ENCODE results near the gene TRIM63. TPM values are rescaled to one million over a fixed set of nuclear protein-coding genes. Genes with fewer than 3 reads are reported as not detected.
A peak's percentile ranks its signal among the peaks of the same experiment; 100 is the strongest.

The TRIM63 gene
- polyA plus RNA-seq, 1 donor from 2014 or later, result not detected

DNA sequence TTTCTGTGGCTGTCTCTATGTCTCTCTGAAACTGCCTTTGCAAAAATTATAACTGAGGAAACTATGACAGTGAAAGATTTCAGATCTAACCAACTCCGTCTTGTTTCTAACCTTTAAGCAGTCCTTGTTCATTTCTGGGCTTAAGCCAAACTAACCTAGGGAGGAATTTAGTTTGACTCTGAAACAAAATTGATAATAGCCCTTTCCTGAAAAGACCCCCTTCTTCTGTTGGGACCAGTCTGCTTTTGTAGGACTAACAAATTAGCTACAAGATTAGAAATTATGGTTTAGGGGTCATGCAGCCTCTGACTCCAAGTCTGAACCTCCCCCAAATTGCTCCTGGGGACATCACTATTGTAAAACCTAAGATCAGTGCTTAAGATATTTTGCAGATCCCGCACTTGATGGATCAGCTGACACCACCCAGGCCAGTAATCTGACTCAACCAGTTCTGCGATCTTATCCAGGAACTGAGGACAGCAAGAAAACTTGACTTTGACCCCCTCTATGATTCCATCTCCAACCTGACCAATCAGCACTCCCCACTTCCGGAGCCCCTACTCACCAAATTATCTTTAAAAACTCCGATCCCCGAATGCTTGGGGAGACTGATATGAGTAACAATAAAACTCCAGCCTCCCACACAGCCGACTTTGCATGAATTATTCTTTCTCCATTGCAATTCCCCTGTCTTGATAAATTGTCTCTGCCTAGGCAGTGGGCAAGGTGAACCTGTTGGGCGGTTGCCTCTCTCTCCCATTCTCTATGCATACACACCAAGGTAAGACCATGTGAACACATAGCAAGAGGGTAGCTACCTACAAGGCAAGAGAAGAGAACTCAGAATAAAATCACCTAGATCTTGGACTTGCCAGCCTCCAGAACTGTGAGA, 11.1 kb upstream of the TRIM63 start:
- no peak overlapping the region for H3K27ac Mint-ChIP-seq
- H3K4me3 Mint-ChIP-seq, result no peak overlapping the region
- peaks cover 2% of the 10 kb centered on the region for H3K36me3 Mint-ChIP-seq
- peaks cover 17% of the 10 kb centered on the region for H3K27me3 Mint-ChIP-seq
- H3K9me3 Mint-ChIP-seq, result no peaks in the 10 kb centered on the region
- H3K4me1 Mint-ChIP-seq, result no peaks in the 10 kb centered on the region

DNA sequence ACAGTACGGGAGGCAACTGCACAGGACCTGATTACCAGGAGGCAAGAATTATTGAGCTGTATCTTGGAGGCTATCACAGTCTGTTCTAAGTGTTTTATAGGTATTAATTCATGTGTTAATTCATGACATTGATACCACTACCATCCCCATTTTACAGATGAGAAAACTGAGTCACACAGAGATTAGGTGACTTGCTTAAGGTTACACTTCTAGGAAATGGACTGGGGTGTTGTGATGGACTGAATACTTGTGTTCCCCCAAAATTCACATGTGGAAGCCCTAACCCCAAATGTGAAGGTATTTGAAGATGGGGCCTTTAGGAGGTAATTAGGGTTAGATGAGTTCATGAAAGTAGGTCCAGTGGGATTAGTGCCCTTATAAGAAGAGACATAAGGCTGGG, 10.1 kb upstream of the TRIM63 start:
- Mint-ChIP-seq H3K4me1 (no peaks in the 10 kb centered on the region), H3K27ac (no peak overlapping the region), H3K9me3 (no peaks in the 10 kb centered on the region), H3K4me3 (peak overlapping the region in 1 of 4 donors; percentile 16), H3K36me3 (peaks cover 2% of the 10 kb centered on the region), H3K27me3 (peaks cover 19% of the 10 kb centered on the region)

DNA sequence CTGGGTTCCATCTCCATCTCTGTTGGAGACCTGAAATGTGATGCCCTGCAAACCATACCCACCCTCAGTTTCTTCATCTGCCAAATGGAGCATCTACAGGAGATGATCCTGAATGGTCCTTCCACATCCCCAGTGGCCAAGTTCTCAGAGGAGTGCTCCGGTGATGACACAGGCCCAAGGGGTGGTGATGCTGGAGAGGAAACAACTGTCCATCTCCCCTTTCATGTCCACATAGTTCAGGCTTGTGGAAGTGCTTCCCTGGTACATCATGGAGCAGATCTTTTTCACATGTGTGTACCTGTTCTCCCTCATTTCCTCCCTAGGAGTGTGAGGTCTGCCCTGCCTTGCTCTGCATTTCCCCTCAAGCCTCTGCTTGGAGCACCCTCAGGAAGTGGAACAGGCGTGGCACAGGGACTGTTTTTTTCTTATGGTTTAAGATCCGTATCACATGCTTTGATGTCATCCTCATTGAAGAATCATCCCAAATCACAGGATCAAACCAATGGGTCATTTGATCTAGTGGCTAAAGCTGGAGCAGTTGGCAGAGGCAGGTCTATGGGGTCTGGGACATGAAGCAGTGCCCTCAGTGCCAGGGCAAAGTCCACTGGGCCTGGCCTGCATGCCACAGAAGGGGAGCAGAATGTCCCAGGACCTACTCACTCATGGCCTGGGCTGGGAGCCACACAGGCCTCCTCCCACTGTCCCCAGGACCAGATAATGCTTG, 8.2 kb upstream of the TRIM63 start:
- Mint-ChIP-seq H3K36me3 (peaks cover 4% of the 10 kb centered on the region), H3K9me3 (no peaks in the 10 kb centered on the region), H3K27ac (no peak overlapping the region)

DNA sequence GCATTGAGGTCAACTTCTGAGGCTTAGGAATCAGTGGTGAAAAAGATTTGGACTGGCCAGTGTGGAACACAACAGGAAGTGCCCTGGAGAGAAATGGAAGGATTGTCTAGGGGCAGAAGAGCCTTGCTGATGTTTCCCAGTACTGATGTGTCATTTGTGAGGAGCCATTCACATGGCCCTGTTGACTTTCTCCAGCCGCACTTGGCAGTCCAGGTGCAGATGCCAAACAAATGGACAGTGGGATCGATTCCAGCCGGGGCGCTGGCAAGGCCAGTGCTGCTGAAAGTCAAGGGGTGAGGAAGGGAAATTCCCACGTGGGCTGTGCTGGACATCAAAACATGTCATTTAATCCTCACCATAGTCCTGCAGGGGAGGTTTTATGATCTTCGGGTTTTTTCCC, 4.9 kb upstream of the TRIM63 start:
- peaks cover 1% of the 10 kb centered on the region for H3K36me3 Mint-ChIP-seq
- H3K27me3 Mint-ChIP-seq, result peaks cover 27% of the 10 kb centered on the region
- H3K4me1 Mint-ChIP-seq, result no peaks in the 10 kb centered on the region
- no peak overlapping the region for H3K4me3 Mint-ChIP-seq
- H3K9me3 Mint-ChIP-seq, result no peaks in the 10 kb centered on the region
- H3K27ac Mint-ChIP-seq, result no peak overlapping the region

More for the DNA sequence above, 8.2 kb upstream of the TRIM63 start:
- no peak overlapping the region for H3K4me3 Mint-ChIP-seq
- peaks cover 23% of the 10 kb centered on the region for H3K27me3 Mint-ChIP-seq
- H3K4me1 Mint-ChIP-seq, result no peaks in the 10 kb centered on the region

DNA sequence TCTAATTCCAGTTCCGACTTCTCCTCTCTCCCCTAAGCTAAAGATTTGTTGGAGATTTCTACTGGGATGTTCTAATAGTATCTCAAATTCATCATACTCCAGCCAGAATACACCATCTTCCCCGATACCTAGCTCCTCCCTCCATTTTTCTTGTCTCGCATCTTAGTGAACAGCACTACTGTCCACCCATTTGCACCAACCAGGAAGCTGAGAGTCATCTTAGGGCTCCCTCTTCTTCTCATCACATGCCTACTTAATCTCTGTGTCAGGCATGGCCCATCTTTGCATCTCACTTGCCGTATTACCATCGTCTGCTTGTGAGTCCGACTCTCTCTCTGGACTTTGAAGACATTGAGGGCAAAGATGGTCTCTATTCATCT, 3.5 kb upstream of the TRIM63 start:
- no peak overlapping the region for H3K4me3 Mint-ChIP-seq
- no peaks in the 10 kb centered on the region for H3K4me1 Mint-ChIP-seq
- no peaks in the 10 kb centered on the region for H3K9me3 Mint-ChIP-seq
- H3K36me3 Mint-ChIP-seq, result peaks cover 1% of the 10 kb centered on the region
- no peak overlapping the region for H3K27ac Mint-ChIP-seq
- peaks cover 25% of the 10 kb centered on the region for H3K27me3 Mint-ChIP-seq

DNA sequence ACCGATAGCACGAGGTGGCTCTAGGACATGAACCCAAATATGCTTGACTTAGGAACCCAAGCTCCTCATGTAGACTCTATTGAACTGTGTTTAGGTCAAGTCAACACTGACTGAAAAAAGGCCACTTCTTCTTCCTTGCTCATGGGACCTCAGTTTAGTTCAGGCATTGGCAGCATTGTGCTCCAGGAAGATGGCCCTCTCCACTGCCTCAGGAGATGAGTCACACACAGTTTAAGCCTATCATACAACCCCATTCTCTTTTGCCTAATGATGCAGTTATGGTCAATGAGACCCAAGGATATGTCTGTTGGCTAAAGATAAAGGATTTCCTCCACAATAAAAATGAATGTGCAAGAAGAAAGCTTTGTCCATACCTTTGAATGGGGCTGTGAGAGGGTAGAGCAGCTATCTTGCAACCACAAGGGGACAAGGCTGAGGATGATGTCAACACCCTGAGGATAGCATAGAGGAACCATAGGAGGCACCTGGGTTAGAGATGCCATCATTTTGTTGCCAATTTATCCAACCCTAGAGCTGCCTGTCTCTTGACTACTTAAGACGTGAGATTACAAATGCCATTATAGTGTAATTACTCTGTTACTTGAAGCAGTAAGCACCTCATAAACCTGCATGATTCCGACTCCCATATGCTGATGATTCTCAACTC, 3.0 kb upstream of the TRIM63 start:
- H3K4me3 Mint-ChIP-seq, result no peak overlapping the region
- no peaks in the 10 kb centered on the region for H3K4me1 Mint-ChIP-seq
- H3K27me3 Mint-ChIP-seq, result peaks cover 20% of the 10 kb centered on the region
- H3K36me3 Mint-ChIP-seq, result peaks cover 1% of the 10 kb centered on the region
- H3K27ac Mint-ChIP-seq, result no peak overlapping the region
- H3K9me3 Mint-ChIP-seq, result no peaks in the 10 kb centered on the region

DNA sequence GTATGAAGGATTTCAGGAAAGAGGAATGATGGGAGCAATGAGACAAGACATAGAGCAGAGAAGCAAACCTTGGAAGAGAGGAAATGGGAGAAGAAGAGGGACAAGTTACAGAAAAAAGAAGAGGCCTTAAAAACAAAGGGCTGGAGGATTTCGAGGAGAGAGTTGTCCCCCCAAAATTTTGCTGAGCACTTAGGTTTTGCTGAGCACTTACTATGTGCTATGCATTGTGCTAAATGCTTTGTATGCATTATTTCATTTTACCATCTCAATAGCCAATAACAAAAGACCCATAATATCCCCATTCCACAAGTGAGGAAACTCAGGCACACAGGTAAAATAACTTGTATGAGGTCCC, 2.5 kb upstream of the TRIM63 start:
- no peaks in the 10 kb centered on the region for H3K4me1 Mint-ChIP-seq
- peaks cover 1% of the 10 kb centered on the region for H3K36me3 Mint-ChIP-seq
- no peaks in the 10 kb centered on the region for H3K9me3 Mint-ChIP-seq
- no peak overlapping the region for H3K27ac Mint-ChIP-seq
- H3K27me3 Mint-ChIP-seq, result peaks cover 18% of the 10 kb centered on the region
- H3K4me3 Mint-ChIP-seq, result no peak overlapping the region

DNA sequence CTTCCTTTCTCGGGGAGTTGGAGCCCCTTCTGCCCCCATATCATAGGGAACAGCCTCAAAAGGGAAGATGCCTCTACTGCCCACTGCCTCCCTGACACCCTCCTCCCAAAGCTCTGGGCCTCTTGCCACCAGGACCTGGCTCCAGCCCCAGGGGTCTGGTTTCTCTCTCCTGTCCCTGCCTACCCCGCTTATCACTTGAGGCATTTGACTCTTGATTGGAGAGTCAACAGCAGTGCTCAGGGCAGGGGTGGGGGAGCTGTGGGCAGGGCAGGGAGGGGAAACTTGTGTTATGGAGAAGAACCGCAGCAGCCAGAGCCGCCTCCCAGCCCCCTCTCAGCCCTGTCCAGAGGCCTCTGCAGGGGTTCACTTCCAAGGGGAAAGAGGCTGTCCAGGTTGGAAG, 573 bp downstream of the TRIM63 start:
- no peak overlapping the region for H3K27ac Mint-ChIP-seq
- peaks cover 12% of the 10 kb centered on the region for H3K27me3 Mint-ChIP-seq
- H3K4me3 Mint-ChIP-seq, result no peak overlapping the region
- no peaks in the 10 kb centered on the region for H3K36me3 Mint-ChIP-seq
- H3K9me3 Mint-ChIP-seq, result no peaks in the 10 kb centered on the region
- H3K4me1 Mint-ChIP-seq, result no peaks in the 10 kb centered on the region

DNA sequence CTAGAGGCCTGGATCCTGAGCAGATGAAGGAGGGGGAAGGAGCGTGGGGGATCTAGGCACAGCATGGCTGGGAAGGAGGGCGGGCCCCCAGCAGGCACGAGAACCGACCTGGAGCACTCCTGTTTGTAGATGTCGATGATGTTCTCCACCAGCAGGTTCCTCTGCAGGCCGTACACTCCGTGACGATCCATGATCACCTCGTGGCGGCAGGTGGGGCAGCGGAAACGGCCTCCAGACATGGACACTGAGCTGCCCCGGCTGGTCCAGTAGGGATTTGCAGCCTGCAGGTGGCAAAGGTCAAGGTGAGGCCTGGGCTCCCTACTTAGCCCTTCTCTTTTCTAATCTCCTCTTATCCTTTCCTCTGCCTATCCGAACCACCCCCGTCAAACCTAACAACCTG, 1.3 kb downstream of the TRIM63 start:
- no peak overlapping the region for H3K4me3 Mint-ChIP-seq
- peak overlapping the region in 1 of 3 donors; percentile 32 for H3K27ac Mint-ChIP-seq
- H3K9me3 Mint-ChIP-seq, result no peaks in the 10 kb centered on the region
- peaks cover 12% of the 10 kb centered on the region for H3K27me3 Mint-ChIP-seq
- H3K4me1 Mint-ChIP-seq, result no peaks in the 10 kb centered on the region
- no peaks in the 10 kb centered on the region for H3K36me3 Mint-ChIP-seq

DNA sequence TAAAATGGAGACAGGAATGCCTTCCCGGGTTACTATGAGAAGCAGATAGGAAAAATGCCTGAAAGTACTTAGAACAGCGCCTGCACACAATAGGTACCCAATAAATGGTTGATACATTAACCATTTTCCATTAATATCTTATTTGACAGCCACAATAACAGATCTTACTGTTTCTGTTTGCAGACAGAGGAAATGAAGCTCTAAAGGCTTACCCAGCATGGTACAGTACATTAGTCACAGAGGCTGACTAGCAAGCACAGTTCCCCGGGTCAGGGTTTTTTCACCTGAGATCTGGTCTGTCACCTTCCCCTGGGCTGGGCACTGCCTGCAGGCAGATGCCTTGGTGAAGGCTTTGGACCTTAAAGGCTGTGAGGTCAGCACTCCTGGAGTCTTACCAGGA, 2.9 kb downstream of the TRIM63 start:
- Mint-ChIP-seq H3K4me1 (no peaks in the 10 kb centered on the region), H3K27me3 (peaks cover 15% of the 10 kb centered on the region), H3K27ac (no peak overlapping the region), H3K36me3 (no peaks in the 10 kb centered on the region), H3K9me3 (no peaks in the 10 kb centered on the region), H3K4me3 (no peak overlapping the region)

DNA sequence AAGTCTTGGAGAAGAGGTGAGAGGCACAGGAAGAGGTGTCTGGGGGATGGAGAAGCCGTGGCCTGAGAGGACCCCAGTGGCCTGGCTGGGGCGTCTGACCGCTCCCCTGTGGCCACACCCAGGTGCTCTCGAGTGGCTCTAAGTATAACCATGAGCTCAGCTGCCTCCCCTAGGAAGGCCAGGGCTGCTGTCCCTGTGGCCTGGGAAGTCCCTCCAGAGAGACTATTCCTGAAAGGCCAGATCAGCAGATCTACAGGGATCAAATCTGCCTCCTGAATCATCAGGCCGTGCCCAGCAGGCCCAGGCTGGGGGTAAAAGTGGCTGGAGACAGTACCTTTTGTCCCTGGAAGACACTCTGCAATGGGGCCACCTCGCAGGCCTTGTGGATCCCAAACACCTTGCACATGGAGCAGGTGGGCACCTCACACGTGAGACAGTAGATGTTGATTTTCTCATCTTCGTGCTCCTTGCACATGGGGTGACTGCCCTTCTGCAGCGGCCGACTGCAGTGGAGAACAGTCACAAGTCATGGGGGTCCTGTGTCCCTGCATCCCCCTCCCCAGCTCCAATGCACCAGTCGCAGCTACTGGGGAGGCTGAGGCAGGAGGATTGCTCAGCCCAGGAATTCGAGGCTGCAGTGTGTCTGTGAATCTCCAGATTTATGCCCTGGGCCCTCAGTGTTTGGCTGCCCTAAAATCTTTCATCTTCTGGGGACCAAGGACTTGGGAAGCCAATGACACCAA, 6.4 kb downstream of the TRIM63 start:
- H3K4me1 Mint-ChIP-seq, result no peaks in the 10 kb centered on the region
- no peak overlapping the region for H3K4me3 Mint-ChIP-seq
- no peaks in the 10 kb centered on the region for H3K36me3 Mint-ChIP-seq
- H3K9me3 Mint-ChIP-seq, result no peaks in the 10 kb centered on the region
- peaks cover 5% of the 10 kb centered on the region for H3K27me3 Mint-ChIP-seq
- no peak overlapping the region for H3K27ac Mint-ChIP-seq

DNA sequence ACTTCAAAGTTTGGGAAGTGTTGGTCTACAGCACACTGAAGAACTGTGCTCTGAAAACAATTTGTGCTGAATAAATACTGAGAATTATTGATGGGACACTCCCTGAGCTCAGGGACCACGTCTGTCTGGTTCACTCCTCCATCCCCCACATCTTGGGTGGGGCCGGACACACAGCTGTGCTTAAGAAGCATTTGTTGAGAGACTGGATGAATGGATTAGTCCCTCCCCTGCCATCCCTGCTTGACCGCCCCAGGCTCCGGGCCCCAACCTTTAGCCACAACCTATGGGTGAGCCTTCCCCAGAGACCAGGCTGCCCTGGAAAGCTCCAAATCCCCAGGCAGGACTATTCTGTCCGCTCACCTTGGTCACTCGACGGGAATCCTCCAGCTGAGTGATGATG, 7.5 kb downstream of the TRIM63 start:
- peaks cover 0 to 1% (median 0%) of the 10 kb centered on the region in 3 donors for H3K9me3 Mint-ChIP-seq
- H3K27ac Mint-ChIP-seq, result no peak overlapping the region
- H3K36me3 Mint-ChIP-seq, result no peaks in the 10 kb centered on the region
- H3K4me3 Mint-ChIP-seq, result no peak overlapping the region
- H3K4me1 Mint-ChIP-seq, result no peaks in the 10 kb centered on the region
- peaks cover 8% of the 10 kb centered on the region for H3K27me3 Mint-ChIP-seq

DNA sequence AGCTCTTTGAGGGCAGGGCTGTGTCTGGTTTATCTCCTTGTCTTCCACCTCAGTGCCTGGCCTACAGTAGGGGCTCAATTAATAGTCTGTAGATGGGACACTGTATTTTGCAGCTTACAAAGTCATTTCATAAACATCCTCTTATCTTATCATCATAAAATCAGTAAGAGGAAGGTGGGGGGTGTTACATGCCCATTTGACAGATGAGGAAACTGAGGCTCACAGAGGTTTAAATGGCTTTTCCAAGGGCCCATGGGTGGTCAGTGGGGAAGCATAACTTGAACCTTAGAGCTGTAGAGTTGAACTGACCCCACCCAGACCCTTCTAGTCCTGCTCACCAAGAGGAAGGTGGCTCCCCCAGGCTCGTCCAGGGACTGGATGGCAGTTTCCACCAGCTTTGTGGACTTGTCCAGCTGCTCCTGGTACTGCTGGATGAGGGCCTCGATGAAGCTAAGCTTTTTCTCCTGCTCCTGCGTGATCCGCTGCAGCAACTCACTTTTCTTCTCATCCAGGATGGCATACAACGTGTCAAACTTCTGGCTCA, 9.3 kb downstream of the TRIM63 start:
- H3K4me3 Mint-ChIP-seq, result no peak overlapping the region
- no peaks in the 10 kb centered on the region for H3K4me1 Mint-ChIP-seq
- H3K36me3 Mint-ChIP-seq, result no peaks in the 10 kb centered on the region
- H3K27me3 Mint-ChIP-seq, result peaks cover 18% of the 10 kb centered on the region
- peaks cover 0 to 1% (median 0%) of the 10 kb centered on the region in 3 donors for H3K9me3 Mint-ChIP-seq
- H3K27ac Mint-ChIP-seq, result no peak overlapping the region

DNA sequence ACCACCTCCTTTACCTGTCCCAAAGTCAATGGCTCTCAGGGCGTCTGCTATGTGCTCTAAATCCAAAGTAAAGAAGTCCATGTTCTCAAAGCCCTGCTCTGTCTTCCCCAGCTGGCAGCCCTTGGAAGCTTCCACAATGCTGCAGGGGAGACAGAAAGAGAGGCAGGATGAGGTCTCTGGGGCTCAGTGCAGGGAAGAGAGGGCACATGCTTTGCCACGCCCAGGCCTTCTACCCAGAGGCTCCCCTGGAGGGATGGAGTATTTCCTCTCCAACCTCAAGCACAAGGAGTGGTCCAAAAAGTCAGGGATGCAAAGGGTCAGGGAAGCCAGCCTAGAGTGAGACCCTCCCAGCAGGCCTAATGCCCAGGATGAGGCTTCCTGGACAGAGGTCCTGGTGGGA, 10.2 kb downstream of the TRIM63 start:
- H3K4me3 Mint-ChIP-seq, result peak overlapping the region in 1 of 4 donors; percentile 17
- no peaks in the 10 kb centered on the region for H3K4me1 Mint-ChIP-seq
- H3K9me3 Mint-ChIP-seq, result peaks cover 0 to 1% (median 0%) of the 10 kb centered on the region in 3 donors
- H3K27me3 Mint-ChIP-seq, result peaks cover 18% of the 10 kb centered on the region
- H3K36me3 Mint-ChIP-seq, result no peaks in the 10 kb centered on the region
- H3K27ac Mint-ChIP-seq, result no peak overlapping the region

DNA sequence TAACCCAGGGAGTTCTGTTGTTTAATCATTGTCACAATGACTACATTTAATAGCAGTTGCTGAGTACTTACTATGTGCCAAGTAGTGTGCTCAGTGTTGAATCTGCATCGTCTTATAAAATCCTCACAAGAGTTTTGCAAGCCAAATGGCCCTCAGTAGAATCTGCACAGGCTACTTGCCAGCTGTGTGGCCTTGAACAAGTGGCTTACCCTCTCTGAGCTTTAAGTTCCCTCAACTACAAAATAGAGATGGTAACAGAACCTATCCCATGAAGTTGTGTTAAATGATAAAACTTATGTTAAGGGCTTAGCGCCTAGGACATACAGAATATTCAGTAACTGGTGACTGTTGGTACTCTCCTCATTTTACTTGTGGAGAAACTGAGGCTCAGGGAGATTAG, 12.4 kb downstream of the TRIM63 start:
- Mint-ChIP-seq H3K36me3 (no peaks in the 10 kb centered on the region), H3K4me3 (no peak overlapping the region), H3K4me1 (no peaks in the 10 kb centered on the region), H3K9me3 (peaks cover 0 to 1% (median 0%) of the 10 kb centered on the region in 3 donors), H3K27me3 (peaks cover 25% of the 10 kb centered on the region), H3K27ac (no peak overlapping the region)
